NCI-H2107 treated with DMSO at 0.1 percent for 48 hours (cell line): Measurements from ENCODE around the gene GIT2.
A peak's percentile ranks its signal among the peaks of the same experiment; 100 is the strongest.
"Not testable (repeated sequence)": the region's sequence is repeated elsewhere in the genome, so short reads cannot be mapped to it uniquely, and the experiment has no call there.

Source experiments
- DNase-seq: peaks from one replicate; lab custom pipeline; 2025; ENCODE audit not compliant: unreplicated experiment; lab: John Stamatoyannopoulos, UW

The GIT2 gene

DNA sequence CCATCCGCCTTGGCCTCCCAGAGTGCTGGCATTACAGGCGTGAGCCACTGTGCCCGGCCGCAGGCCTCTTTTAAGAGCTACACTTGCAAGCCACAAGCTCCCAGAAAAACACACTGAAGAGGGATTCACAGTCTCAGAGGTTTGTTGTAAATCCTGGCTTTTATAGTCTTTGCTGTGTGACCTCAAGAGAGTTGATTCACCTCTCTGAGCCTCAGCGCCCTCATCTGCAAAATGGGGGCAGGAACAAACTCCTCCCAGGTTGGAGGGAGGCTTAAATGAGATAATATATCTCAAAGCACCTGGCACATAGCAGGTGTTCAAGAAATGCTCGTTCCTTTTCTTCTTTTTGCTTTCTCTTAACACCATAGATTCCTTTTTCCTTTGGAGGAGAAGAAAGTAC, 100.0 kb downstream of the GIT2 start:
- no peak for DNase-seq

DNA sequence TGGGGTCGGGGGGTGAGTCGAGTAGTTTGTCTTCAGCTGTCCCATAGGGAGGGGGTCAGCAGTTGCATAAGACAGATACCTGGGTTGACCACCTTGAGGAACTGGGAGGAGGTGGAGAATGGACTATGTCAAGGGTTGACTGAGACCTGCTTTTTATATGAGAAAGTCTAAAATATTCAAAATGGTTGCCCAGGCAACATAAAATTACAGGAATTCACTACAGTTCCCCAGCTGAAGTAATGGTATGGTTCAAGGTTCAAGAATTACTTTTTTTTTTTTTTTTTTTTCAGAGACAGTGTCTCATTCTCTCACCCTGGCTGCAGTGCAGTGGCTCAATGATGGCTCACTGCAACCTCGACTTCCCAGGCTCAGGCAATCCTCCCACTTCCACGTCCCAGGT, 101.2 kb downstream of the GIT2 start:
- no peak for DNase-seq

GRCh38 chr12:109893261-109893995, 102.7 kb downstream of the GIT2 start:
- DNase-seq: no peak

GRCh38 chr12:109892748-109893147, 103.4 kb downstream of the GIT2 start:
- no peak for DNase-seq

DNA sequence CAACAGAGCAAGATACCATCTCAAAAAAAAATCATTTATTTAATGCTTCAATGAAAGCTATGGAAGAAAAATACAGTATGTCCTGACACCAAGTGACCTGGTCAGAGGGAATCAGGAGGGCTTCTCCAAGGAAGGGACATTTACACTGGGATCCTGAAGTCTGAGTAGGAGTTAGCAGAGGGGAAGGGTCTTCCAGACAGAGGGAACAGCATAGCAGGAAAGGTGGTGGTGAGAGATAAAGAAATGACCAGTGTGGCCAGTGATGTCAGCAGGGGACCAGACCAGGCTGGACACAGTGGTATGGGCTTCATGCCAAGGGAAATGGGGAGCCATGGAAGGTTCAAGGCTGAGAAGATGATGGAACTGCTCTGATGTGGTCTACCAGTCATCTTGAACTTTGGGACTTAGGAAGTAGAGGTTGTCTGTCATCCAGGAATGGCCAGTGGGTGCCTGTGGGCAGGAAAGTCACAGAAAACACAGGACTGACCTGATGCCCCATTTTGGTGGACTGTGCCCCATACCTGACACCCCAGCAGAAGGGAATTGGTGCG, 103.9 kb downstream of the GIT2 start:
- no peak for DNase-seq

GRCh38 chr12:109891731-109892130, 104.4 kb downstream of the GIT2 start:
- DNase-seq: not testable (repeated sequence)

GRCh38 chr12:109890620-109891170, 105.5 kb downstream of the GIT2 start:
- DNase-seq: no peak

GRCh38 chr12:109888179-109889020, 107.8 kb downstream of the GIT2 start:
- no peak for DNase-seq

DNA sequence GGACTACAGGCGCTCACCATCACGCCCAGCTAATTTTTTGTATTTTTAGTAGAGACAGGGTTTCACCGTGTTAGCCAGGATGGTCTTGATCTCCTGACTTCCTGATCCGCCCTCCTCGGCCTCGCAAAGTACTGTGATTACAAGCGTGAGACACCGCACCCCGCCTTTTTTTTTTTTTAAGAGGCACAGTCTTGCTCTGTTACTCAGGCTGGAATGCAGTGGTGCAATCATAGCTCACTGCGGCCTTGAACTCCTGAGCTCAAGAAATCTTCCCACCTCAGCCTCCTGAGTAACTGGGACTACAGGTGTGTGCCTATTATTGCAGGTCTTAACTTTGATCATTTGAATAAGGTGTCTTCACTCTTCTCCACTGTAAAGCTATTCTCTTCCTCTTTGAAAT, 110.6 kb downstream of the GIT2 start:
- DNase-seq: no peak

DNA sequence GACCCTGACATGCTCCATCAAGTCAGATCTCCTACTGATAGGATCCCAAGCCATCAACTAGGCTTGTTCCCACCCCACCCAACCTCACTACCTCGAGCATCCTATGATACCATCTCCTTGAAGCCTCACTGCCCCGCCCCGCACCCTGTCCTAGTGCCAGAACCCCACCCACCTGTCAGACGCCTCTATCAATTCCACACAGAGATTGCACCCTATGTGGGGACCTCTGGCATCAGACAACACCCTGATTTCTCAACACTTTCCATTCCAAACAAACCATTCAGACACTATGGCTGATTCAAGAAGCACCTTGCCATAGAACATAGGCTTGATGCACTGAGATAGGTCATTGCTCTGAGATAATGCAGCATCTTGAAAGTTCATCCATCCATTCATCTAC, 112.7 kb downstream of the GIT2 start:
- no peak for DNase-seq

DNA sequence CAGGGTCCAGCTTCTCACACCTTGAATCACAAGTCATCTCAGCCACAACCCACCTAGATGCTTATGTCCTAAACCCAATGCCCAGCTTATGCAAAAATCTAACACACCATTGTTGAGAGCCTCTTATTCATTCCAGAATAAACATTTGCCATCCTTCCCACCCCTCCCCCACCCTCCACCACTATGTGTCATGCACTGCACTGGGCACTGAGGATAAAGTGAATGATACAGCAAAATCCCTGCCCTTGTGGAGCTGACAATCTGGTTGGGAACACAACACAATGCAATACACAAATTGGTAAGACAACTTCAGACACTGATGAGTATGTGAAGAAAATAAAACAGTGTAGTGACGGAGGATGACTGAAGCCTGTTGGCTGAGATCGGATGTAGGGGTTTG, 114.4 kb downstream of the GIT2 start:
- no peak for DNase-seq

DNA sequence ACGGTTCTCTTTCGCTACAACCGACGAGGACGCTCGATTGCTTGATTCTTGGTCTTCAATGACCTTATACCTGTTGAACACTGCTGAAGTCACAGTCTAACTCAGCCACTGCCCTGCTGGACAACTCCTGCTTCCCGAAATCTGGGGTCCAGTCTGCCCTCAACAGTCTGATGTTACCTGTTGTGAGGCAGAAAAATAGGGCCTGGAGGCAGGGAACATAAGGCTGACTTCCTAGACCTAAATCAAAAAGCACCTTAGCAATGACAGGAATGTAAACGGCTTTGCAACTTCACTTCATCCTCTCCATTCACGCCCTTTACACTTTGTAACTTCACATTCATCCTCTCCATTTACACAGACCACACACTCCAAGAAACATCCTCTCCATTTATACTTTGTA, 115.2 kb downstream of the GIT2 start:
- no peak for DNase-seq

GRCh38 chr12:109880043-109880931, 115.9 kb downstream of the GIT2 start, which contains the start of gene GLTP:
Gene GLTP, minus strand, starts transcription at chr12:109880541. Its CDS starts 167 bp downstream, at chr12:109880374.
- DNase-seq: peak; percentile 39
